ENCODE results near the gene GPATCH11. TPM values are rescaled to one million over a fixed set of nuclear protein-coding genes. Genes with fewer than 3 reads are reported as not detected.

Gene GPATCH11
- total RNA-seq, 2 experiments from 2014 or later, result 9.8 to 10.3 TPM

DNA sequence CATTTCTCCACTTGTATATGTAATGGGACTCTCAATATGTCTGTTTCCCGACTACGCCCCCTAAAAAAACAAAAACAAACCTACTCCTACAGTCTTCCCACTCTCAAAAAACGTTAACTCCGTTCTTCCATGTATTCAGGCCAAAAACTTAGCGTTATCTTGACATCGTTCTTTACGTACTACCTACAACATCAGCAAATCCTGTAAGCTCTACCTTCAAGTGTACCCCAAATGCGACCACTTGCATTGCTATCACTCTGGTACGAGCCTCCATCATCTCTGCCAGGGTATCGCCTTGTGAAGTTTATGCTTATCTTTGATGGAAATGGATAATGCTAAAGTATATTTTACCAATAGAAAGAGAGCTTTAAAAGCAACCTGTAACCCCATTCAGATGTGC is 479 bp downstream of the GPATCH11 start:
- no peak for DNase-seq
- Mint-ChIP-seq H3K4me3 (no peak overlapping the region), H3K9me3 (no peaks in the 10 kb centered on the region), H3K36me3 (ENCODE audit: low read depth) (peaks cover 32% of the 10 kb centered on the region), H3K27ac (no peak overlapping the region), H3K27me3 (no peaks in the 10 kb centered on the region), H3K4me1 (peaks cover 40% of the 10 kb centered on the region)
- POLR2A ChIA-PET, result interaction anchor here (1.3 kb wide), 1 partner anchor 118 kb away, joined by 4 read pairs; the partner anchor contains the start of gene STRN
- CTCF ChIA-PET, result interaction anchor here (0.9 to 1.1 kb wide), 3 partner anchors 15 to 131 kb away, joined by 3 read pairs; no protein-coding TSS in a partner anchor

DNA sequence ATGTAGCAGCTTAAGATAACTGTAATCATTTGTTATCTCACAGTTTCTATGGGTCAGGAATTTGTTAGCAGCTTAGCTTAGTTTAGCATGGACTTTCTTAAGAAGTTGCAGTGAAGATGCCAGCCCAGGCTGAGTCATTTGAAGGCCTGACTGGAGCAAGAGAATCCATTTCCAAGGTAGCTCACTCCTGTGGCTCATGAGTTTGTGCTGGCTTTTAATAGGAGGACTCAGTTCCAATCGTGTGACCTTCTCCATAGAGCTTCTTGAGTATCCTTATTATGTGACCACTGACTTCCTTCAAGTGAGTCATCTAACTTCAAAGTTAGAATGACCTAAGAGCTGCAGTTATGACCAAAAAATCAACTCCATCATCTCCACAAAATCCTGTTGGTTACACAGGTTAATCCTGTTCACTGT is 1.4 kb downstream of the GPATCH11 start:
- peaks cover 22% of the 10 kb centered on the region for H3K36me3 Mint-ChIP-seq (ENCODE audit: low read depth)
- peaks cover 31% of the 10 kb centered on the region for H3K4me1 Mint-ChIP-seq
- DNase-seq, result no peak
- no peaks in the 10 kb centered on the region for H3K9me3 Mint-ChIP-seq
- ChIA-PET POLR2A (no interaction called here), CTCF (interaction anchor here (0.9 kb wide), 1 partner anchor 130 kb away, joined by 3 read pairs; no protein-coding TSS in a partner anchor)
- H3K27ac Mint-ChIP-seq, result no peak overlapping the region
- no peak overlapping the region for H3K4me3 Mint-ChIP-seq
- no peaks in the 10 kb centered on the region for H3K27me3 Mint-ChIP-seq

DNA sequence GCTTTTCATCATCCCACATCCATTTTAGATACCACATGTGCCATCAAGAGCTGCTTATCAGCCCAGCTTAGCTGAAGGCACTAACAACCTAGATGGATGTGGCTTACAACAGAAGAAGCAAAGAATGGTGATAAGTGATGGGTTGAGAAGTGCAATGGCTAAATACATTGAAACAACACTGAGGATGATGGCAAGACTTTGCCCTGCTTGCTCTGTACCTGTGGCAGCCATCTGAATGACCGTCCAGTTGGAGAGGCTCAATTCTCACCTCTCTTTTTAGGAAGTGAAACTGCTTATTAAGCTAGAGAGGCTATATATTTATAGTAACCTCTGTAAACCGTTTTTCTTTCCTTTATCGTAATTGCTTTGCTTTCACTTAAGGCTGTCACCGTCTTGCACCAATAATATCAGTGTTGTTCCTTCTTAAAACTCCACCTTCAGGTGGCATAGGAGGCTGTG is 5.7 kb downstream of the GPATCH11 start:
- Mint-ChIP-seq H3K27me3 (no peaks in the 10 kb centered on the region), H3K4me1 (peaks cover 2% of the 10 kb centered on the region), H3K9me3 (no peaks in the 10 kb centered on the region), H3K36me3 (ENCODE audit: low read depth) (peaks cover 20% of the 10 kb centered on the region), H3K4me3 (no peak overlapping the region), H3K27ac (no peak overlapping the region)
- no peak for DNase-seq
- ChIA-PET CTCF (interaction anchor here (1.3 kb wide), 1 partner anchor 12 kb away, joined by 3 read pairs; no protein-coding TSS in a partner anchor), POLR2A (no interaction called here)

DNA sequence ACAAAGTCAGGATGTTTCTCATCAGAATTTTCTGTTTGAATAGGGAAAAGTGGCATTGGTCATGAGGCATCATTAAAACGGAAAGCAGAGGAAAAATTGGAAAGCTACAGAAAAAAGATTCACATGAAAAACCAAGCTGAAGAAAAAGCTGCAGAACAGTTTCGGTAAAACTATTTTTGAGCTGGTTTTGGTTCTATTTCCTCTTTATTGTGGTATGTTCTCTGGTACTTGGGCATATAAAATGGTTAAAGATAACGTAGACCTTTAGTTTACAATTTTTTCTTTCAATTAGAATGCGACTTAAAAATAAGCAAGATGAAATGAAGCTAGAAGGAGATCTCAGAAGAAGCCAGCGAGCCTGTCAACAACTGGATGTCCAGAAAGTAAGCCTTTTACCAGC is 7.6 kb downstream of the GPATCH11 start:
- no peak for DNase-seq

DNA sequence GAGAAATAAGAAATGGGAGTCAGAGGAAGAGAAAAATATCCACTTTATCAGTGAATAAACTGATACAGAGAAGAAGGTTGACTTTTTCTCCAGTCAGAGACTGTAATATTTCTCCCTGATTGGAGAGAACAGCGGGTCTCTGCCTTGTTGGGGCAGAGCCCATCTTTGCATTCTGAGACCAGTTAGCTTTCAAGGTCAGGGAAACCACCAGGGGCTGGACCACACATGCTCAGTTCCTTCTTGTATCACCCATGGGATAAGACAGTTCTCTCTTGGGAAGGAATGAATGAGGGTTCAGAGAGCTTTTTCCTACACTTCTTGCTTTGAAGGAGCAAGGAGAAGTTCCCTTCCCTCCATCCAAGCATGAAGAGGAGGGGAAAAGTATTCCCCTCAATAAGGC is 12.2 kb downstream of the GPATCH11 start:
- POLR2A ChIA-PET, result no interaction called here
- Mint-ChIP-seq H3K27me3 (no peaks in the 10 kb centered on the region), H3K4me3 (no peak overlapping the region), H3K9me3 (no peaks in the 10 kb centered on the region), H3K36me3 (ENCODE audit: low read depth) (peaks cover 42% of the 10 kb centered on the region), H3K4me1 (no peaks in the 10 kb centered on the region), H3K27ac (no peak overlapping the region)
- no peak for DNase-seq
- CTCF ChIA-PET, result no interaction called here

More for the DNA sequence above, 7.6 kb downstream of the GPATCH11 start:
- POLR2A ChIA-PET, result no interaction called here
- Mint-ChIP-seq H3K9me3 (no peaks in the 10 kb centered on the region), H3K4me3 (no peak overlapping the region), H3K36me3 (ENCODE audit: low read depth) (peaks cover 27% of the 10 kb centered on the region), H3K27ac (no peak overlapping the region), H3K4me1 (no peaks in the 10 kb centered on the region), H3K27me3 (no peaks in the 10 kb centered on the region)
- CTCF ChIA-PET, result no interaction called here

DNA sequence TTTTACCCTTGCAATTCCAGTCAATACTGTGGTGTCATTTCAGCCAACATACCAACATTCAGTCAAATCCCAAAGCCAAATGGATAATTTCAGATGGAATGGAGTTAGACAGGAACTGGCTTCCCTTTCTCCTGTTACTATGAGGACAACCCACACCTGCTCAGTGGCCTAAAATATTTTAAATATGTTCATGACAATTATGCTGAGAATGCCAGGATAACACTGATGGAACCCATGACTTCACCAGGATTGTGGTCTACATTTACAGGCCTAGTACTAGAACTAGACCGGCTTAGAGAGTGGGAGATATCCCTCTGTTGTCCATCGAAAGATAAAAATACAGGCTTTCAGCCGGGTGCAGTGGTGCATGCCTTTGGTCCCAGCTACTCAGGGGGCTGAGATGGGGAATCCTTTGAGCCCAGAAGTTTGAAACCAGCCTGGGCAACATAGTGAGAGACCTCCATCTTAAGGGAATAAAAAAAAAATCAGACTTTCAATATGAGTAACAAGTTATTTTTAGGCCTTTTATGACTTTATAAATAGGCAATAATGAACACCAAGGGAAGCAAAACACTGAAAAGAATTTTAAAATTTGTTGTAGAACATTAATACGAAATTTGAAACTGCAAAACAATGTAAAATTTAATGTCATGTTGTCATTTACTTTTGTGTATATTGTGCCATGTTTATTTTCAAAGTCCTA is 14.2 kb downstream of the GPATCH11 start:
- Mint-ChIP-seq H3K9me3 (no peaks in the 10 kb centered on the region), H3K27ac (no peak overlapping the region), H3K27me3 (no peaks in the 10 kb centered on the region), H3K4me3 (no peak overlapping the region), H3K36me3 (ENCODE audit: low read depth) (peaks cover 40% of the 10 kb centered on the region), H3K4me1 (no peaks in the 10 kb centered on the region)
- POLR2A ChIA-PET, result no interaction called here
- CTCF ChIA-PET, result interaction anchor here (0.9 to 1.3 kb wide), 2 partner anchors 11 to 12 kb away, joined by 3 read pairs; no protein-coding TSS in a partner anchor
- no peak for DNase-seq

DNA sequence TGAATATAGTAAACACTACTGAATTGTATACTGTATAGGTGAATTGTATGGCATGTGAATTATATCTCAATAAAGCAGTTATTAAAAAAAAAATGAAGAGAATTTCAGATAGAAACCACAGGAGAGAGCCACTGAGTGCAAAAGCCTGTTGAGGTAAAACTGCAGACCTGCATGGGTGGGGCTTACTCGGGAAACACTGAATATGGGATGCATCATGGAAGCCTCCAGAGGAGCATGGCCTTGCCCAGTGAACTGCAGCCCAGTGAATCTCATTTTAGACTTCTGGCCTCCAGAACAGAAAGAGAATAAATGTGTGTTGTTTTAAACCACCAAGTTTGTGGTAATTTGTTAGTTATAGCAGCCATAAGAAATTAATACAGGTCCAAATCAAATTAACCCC is 15.7 kb downstream of the GPATCH11 start:
- ChIA-PET POLR2A (no interaction called here), CTCF (interaction anchor here (0.9 kb wide), 1 partner anchor 15 kb away, joined by 3 read pairs; no protein-coding TSS in a partner anchor)
- Mint-ChIP-seq H3K36me3 (ENCODE audit: low read depth) (peaks cover 43% of the 10 kb centered on the region), H3K4me1 (no peaks in the 10 kb centered on the region), H3K27ac (no peak overlapping the region), H3K4me3 (no peak overlapping the region), H3K9me3 (no peaks in the 10 kb centered on the region), H3K27me3 (no peaks in the 10 kb centered on the region)
- DNase-seq, result no peak

DNA sequence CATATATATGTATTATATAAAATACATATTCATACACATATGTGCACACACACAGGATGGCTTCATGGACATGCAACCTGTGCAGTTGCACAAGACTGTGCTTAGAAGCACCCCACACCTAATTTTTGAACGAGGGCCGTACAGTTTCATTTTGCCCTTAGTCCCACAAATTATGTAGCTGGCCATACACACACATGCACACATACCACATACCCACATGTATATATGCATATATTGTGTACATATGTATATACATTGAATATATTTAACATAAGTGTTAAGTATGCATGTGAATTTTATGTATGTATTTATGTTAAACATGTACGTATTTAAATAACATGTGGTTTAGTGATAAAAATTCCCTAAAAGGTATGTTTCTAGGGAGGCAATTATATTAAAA is 18.3 kb downstream of the GPATCH11 start:
- no peak overlapping the region for H3K27ac Mint-ChIP-seq
- H3K36me3 Mint-ChIP-seq (ENCODE audit: low read depth), result peaks cover 54% of the 10 kb centered on the region
- CTCF ChIA-PET, result interaction anchor here (0.6 to 1.1 kb wide), 2 partner anchors 13 to 68 kb away, joined by 3 read pairs; no protein-coding TSS in a partner anchor
- POLR2A ChIA-PET, result no interaction called here
- no peaks in the 10 kb centered on the region for H3K4me1 Mint-ChIP-seq
- H3K4me3 Mint-ChIP-seq, result no peak overlapping the region
- H3K27me3 Mint-ChIP-seq, result no peaks in the 10 kb centered on the region
- DNase-seq, result no peak
- no peaks in the 10 kb centered on the region for H3K9me3 Mint-ChIP-seq

DNA sequence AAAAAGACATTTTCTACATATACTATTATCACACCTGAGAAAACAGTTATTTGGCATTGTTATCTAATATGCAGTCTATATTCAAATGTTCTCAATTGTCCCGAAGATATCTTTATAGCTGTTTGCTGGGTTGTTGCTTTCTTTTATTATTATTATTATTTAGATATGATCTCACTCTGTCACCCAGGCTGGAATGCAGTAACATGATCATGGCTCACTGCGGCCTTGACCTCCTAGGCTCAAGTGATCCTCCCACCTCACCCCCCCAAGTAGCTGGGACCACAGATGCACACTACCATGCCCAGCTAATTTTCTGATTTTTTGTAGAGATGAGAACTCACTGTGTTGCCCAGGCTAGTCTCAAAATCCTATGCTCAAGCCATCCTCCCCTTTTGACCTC is 19.9 kb downstream of the GPATCH11 start:
- DNase-seq, result no peak
- Mint-ChIP-seq H3K36me3 (ENCODE audit: low read depth) (peaks cover 69% of the 10 kb centered on the region), H3K27ac (no peak overlapping the region), H3K9me3 (no peaks in the 10 kb centered on the region), H3K4me1 (no peaks in the 10 kb centered on the region), H3K4me3 (no peak overlapping the region), H3K27me3 (no peaks in the 10 kb centered on the region)
- CTCF ChIA-PET, result interaction anchor here (0.6 kb wide), 1 partner anchor 788 kb away, joined by 3 read pairs; no protein-coding TSS in a partner anchor
- POLR2A ChIA-PET, result no interaction called here

DNA sequence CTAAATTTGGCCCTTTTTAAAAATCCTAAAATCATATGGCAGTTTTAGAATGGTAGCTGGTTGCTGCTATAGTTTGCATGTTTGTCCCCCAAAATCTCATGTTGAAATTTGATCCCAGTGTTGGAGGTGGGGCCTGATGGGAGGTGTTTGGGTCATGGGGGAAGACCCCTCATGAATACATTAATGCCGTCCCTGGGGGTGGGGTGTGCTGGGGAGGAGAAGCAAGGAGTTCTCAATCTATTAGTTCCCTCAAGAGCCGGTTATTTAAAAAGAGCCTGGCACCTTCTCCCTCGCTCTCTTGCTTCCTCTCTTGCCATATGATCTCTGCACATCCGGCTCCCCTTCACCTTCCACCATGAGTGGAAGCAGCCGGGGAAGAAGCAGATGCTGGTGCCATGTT is 20.8 kb downstream of the GPATCH11 start:
- no peak overlapping the region for H3K4me3 Mint-ChIP-seq
- peaks cover 65% of the 10 kb centered on the region for H3K36me3 Mint-ChIP-seq (ENCODE audit: low read depth)
- H3K9me3 Mint-ChIP-seq, result no peaks in the 10 kb centered on the region
- no peaks in the 10 kb centered on the region for H3K4me1 Mint-ChIP-seq
- no peaks in the 10 kb centered on the region for H3K27me3 Mint-ChIP-seq
- CTCF ChIA-PET, result interaction anchor here (1.5 kb wide), 1 partner anchor 11 kb away, joined by 6 read pairs; no protein-coding TSS in a partner anchor
- POLR2A ChIA-PET, result no interaction called here
- DNase-seq, result no peak
- H3K27ac Mint-ChIP-seq, result no peak overlapping the region

DNA sequence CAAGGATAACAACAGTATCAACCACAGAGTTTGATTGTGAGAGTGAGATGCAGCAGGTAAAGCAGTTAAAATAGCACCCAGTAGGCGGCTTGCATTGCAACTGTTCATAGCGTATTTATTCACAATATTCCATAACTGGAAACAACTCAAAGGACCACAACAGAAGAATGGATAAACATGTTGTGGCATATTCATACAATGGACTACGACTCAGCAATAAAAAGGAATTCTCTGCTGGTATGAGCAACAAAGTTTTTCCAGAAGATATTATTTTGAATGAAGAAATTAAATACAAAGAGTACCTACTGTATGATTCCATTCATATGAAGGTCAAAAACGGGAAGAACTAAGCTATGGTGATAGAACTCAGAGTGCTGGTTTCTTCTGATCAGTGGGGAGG is 25.2 kb downstream of the GPATCH11 start:
- no peaks in the 10 kb centered on the region for H3K4me1 Mint-ChIP-seq
- ChIA-PET CTCF (no interaction called here), POLR2A (no interaction called here)
- no peak for DNase-seq
- H3K36me3 Mint-ChIP-seq (ENCODE audit: low read depth), result peaks cover 68% of the 10 kb centered on the region
- no peaks in the 10 kb centered on the region for H3K9me3 Mint-ChIP-seq
- no peaks in the 10 kb centered on the region for H3K27me3 Mint-ChIP-seq
- no peak overlapping the region for H3K4me3 Mint-ChIP-seq
- no peak overlapping the region for H3K27ac Mint-ChIP-seq

DNA sequence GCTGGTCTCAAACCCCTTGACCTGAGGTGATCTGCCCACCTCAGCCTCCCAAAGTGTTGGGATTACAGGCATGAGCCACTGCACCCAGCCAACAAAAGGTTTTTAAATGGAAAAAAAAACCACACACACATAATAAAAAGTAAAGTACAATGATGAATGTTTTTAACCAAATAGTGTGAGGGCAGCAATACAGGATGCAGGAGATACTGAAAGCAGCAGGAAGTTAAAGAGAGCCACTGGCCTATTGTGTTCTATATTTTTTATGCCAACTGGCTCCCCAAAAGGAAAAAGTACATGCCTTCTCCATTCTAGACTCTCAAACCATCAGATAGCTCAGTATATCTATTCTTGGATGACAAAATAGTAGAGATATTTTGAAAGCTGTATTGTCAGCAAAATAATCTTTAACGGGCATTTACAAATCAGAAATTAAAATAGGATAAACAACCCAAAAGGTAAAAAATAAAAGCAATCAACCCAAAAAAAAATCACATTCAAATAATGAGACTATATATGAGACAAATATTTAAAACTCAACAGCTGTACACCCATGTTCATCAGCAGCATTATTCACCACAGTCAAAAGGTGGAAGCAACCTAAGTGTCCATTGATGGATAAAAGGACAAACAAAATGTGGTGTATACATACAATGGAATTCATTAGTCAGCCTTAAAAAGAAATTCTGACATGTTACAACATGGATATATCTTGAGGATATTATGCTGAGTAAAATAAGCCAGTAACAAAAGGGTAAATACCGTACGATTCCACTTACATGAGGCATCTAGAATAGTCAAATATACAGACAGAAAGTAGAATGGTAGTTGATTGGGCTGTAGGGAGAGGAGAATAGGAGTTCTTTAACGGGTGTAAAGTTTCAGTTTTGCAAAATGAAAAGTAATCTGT is 26.2 kb downstream of the GPATCH11 start:
- DNase-seq, result no peak
- peaks cover 63% of the 10 kb centered on the region for H3K36me3 Mint-ChIP-seq (ENCODE audit: low read depth)
- no peaks in the 10 kb centered on the region for H3K27me3 Mint-ChIP-seq
- H3K4me1 Mint-ChIP-seq, result no peaks in the 10 kb centered on the region
- no peak overlapping the region for H3K4me3 Mint-ChIP-seq
- ChIA-PET POLR2A (no interaction called here), CTCF (no interaction called here)
- no peak overlapping the region for H3K27ac Mint-ChIP-seq
- no peaks in the 10 kb centered on the region for H3K9me3 Mint-ChIP-seq

DNA sequence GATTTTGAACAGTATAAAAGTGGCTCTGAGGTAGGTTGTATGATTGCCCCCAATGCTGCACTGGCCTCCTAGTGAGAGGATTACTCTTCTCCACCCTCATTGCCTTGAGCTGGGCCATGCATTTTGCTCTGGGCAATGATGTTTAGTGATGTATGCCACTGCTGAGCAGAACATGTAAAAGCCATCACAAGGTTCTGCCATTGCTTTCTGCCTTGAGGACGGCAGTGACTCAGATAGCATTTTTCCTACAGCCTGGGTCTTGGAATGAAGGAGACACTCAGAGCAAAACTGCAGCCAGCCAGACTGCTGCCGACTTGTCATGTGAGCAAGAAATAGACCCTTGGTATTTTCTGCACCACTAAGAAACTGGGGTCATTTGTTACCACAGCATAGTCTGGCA is 27.6 kb downstream of the GPATCH11 start:
- CTCF ChIA-PET, result no interaction called here
- DNase-seq, result no peak
- H3K36me3 Mint-ChIP-seq (ENCODE audit: low read depth), result peaks cover 60% of the 10 kb centered on the region

More for the DNA sequence above, 27.6 kb downstream of the GPATCH11 start:
- POLR2A ChIA-PET, result no interaction called here
- Mint-ChIP-seq H3K27me3 (no peaks in the 10 kb centered on the region), H3K9me3 (no peaks in the 10 kb centered on the region), H3K27ac (no peak overlapping the region), H3K4me1 (peaks cover 7% of the 10 kb centered on the region), H3K4me3 (no peak overlapping the region)

Measured in activated CD4-positive, alpha-beta T cell treated with anti-CD3 and anti-CD28 coated beads, Interleukin-2, amount 10 ng/mL, durations not matched to agents 7 days and 5 days (primary cell).